HuH-7.5 (cell line): ENCODE results near the gene EME2.

Experiments used
- DNase-seq: peaks from one replicate; pipeline ENCODE4 v3.0.0; 2011; ENCODE audit warnings: low spot score

EME2 gene

DNA sequence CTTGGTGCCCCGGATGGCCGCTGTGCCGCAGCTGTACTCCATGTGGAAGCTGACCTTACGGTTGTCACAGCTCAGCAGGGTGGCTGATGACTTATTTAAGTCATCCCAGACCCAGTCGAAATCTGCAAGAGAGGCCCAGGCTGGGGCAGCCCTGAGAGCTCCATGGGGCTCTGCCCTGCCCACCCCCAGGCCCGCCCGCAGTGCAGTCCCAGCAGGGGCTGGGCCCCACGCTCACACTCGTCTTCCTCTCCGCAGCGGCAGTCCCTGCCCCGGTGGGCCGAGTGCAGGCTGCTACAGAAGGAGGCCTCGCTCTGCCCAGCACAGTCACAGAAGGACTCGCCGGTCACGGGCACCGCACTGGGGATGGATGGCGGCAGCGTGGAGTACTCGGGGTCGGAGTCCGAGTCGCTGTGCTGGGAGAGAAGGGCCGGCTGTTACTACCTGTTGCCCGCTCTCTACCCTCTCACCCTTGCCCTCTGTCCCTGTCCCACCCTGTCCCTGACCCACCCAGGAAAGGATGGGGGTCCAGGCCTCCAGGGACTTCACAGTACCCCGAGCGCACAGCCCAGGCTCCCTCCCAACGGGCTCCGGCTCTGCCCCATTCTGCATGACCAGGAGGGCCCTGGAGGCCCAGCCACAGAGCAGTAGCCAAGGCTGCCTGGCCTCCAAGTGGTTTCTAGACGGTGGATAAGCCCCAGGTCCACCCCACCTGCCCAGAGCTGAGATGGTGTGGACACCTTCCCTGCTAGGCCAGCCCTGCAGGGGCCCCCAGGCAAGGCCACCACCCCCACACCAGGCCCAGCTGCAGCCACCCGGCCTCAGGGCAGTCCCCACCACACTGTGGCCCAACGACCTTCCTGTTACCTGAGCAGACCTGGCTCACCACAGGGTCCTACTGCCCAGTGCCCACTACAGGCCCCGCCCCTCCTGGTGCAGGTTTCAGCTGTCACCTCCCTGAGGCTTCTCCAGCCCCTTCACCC lies 5.9 kb downstream of the EME2 start:
- DNase-seq: no peak

GRCh38 chr16:1779234-1779701 lies 6.7 kb downstream of the EME2 start:
- DNase-seq: no peak

- no peak for DNase-seq
Measured at GRCh38 chr16:1779741-1780676, 7.4 kb downstream of the EME2 start.

GRCh38 chr16:1780677-1781072 lies 8.1 kb downstream of the EME2 start:
- no peak for DNase-seq

DNA sequence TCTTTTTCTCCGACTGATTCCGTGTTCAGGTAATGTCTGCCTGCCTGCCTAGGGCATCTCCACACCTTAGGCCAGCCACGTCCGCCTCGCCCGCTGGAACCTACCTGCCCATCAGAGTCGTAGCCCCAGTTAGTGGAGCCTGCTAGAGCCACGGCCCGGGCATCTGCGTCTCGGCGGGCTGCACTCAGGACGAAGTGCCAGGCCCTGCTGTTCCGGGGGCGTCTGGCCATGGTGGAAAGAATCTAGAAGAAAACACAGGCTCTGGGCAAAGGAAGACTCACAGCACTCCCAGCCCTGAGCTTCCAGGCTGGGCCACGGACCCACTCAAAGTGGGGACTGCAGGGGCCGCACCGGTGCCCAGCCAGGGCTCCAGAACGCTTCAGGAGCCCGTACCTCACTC lies 8.6 kb downstream of the EME2 start:
- DNase-seq: no peak

- DNase-seq: no peak
Measured at GRCh38 chr16:1781758-1782407, 9.3 kb downstream of the EME2 start.

GRCh38 chr16:1782408-1783264 lies 10.0 kb downstream of the EME2 start, which contains the start of the genes NUBP2 and SPSB3:
Gene NUBP2, plus strand, starts transcription at chr16:1782960. Its CDS starts 61 bp downstream, at chr16:1783021.
Gene SPSB3, minus strand, starts transcription at chr16:1782571. Its CDS starts 1,088 bp downstream, at chr16:1781483.
- DNase-seq: peak; percentile 100

- DNase-seq: no peak
Measured at GRCh38 chr16:1784977-1785845, 12.6 kb downstream of the EME2 start.

GRCh38 chr16:1785846-1786170 lies 13.2 kb downstream of the EME2 start:
- no peak for DNase-seq

GRCh38 chr16:1786242-1787055 lies 13.8 kb downstream of the EME2 start:
- DNase-seq: no peak

- DNase-seq: no peak
Measured at GRCh38 chr16:1787056-1787321, 14.4 kb downstream of the EME2 start.

GRCh38 chr16:1787322-1788094 lies 14.9 kb downstream of the EME2 start:
- DNase-seq: no peak

DNA sequence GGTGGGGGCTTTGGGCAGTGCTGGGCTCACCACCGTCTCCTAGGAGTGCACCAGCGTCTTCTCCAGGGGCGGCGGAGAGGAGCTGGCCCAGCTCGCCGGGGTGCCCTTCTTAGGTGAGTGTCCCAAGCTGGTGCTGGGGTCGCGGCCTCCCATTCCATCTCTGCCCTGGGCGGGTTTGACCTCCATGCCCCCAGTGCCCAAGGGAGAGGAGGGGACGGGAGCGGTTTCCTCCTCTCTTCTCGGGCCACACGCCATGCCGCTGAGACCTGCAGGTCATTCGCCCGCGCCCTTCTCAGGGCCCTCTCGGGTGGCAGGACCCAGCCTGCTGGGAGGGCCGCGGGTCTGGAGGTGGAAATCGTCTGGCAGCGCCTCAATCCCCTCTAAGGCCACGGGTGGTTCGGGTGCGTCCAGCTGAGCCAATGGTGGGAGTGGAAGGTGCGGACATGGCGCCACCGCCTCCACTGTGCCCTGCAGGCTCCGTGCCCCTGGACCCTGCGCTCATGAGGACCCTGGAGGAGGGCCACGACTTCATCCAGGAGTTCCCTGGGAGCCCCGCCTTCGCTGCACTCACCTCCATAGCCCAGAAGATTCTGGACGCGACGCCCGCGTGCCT lies 15.6 kb downstream of the EME2 start:
- DNase-seq: no peak

- DNase-seq: no peak
Measured at GRCh38 chr16:1788708-1789100, 16.1 kb downstream of the EME2 start.

DNA sequence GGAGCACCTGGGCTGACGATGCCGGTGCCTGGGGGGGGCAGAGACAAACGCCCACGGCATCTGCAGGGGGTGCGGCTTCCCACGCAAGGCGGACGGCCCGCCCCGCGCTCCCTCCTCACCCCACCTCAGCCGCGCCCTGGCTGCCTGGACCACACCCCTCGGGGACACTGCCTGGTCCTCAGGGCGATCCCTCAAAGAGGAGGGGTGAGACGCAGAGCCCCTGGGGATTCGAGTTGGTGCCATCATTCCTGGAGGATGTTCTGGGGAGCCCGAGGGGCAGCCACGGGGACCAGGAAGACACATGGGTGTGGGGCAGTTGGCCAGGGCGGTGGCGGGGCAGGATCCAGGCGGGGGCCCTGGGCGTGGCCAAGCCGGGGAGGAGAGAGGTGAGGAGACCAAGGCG lies 17.0 kb downstream of the EME2 start:
- DNase-seq: no peak

- no peak for DNase-seq
Measured at GRCh38 chr16:1790261-1790610, 17.6 kb downstream of the EME2 start.

- no peak for DNase-seq
Measured at GRCh38 chr16:1790611-1791255, 18.1 kb downstream of the EME2 start.
